NCI-H345 (cell line): ENCODE results near the gene GSTA3.
"Not testable (repeated sequence)": the region's sequence is repeated elsewhere in the genome, so short reads cannot be mapped to it uniquely, and the experiment has no call there.

Experiments used
- DNase-seq: peaks from one replicate; lab custom pipeline; 2025; lab: John Stamatoyannopoulos, UW

Gene GSTA3

GRCh38 chr6:52909531-52909930 is at the start of gene GSTA3:
GSTA3 (minus strand) TSS chr6:52909698; CDS start chr6:52905834, 3,864 bp downstream.
- no peak for DNase-seq

- DNase-seq = no peak
Observed at GRCh38 chr6:52958546-52959255, 49.2 kb upstream of the GSTA3 start.

GRCh38 chr6:52955871-52956270 is 46.4 kb upstream of the GSTA3 start:
- no peak for DNase-seq

GRCh38 chr6:52953911-52954839 is 44.7 kb upstream of the GSTA3 start:
- no peak for DNase-seq

GRCh38 chr6:52946306-52946705 is 36.8 kb upstream of the GSTA3 start:
- no peak for DNase-seq

- DNase-seq = not testable (repeated sequence)
Observed at GRCh38 chr6:52942821-52943220, 33.3 kb upstream of the GSTA3 start.

GRCh38 chr6:52942221-52942620 is 32.7 kb upstream of the GSTA3 start:
- no peak for DNase-seq

- no peak for DNase-seq
Observed at GRCh38 chr6:52937908-52938307, 28.4 kb upstream of the GSTA3 start.

- DNase-seq = no peak
Observed at GRCh38 chr6:52933778-52934177, 24.3 kb upstream of the GSTA3 start.

GRCh38 chr6:52931351-52931750 is 21.9 kb upstream of the GSTA3 start:
- no peak for DNase-seq

GRCh38 chr6:52929321-52930164 is 20.0 kb upstream of the GSTA3 start:
- DNase-seq = peak; percentile 17

GRCh38 chr6:52927451-52927850 is 18.0 kb upstream of the GSTA3 start:
- DNase-seq = no peak

- no peak for DNase-seq
Observed at GRCh38 chr6:52925919-52926792, 16.7 kb upstream of the GSTA3 start.

GRCh38 chr6:52925042-52925441 is 15.5 kb upstream of the GSTA3 start:
- no peak for DNase-seq

GRCh38 chr6:52923689-52924088 is 14.2 kb upstream of the GSTA3 start:
- not testable (repeated sequence) for DNase-seq

- DNase-seq = no peak
Observed at GRCh38 chr6:52922161-52922560, 12.7 kb upstream of the GSTA3 start.

GRCh38 chr6:52921743-52922142 is 12.2 kb upstream of the GSTA3 start:
- DNase-seq = no peak

GRCh38 chr6:52919511-52919910 is 10.0 kb upstream of the GSTA3 start:
- not testable (repeated sequence) for DNase-seq

- not testable (repeated sequence) for DNase-seq
Observed at GRCh38 chr6:52918771-52919170, 9.3 kb upstream of the GSTA3 start.

GRCh38 chr6:52918027-52918686 is 8.7 kb upstream of the GSTA3 start:
- not testable (repeated sequence) for DNase-seq

- DNase-seq = no peak
Observed at GRCh38 chr6:52914516-52914915, 5.0 kb upstream of the GSTA3 start.
